HepG2 (cell line): Measurements from ENCODE around the gene GRIA2. TPM values are rescaled to one million over a fixed set of nuclear protein-coding genes. Genes with fewer than 3 reads are reported as not detected.
A peak's percentile ranks its signal among the peaks of the same experiment; 100 is the strongest.

Source experiments
- AKAP8 ChIP-seq: sonication (generic); formaldehyde crosslinking; IDR thresholded peaks from 2 replicates; pipeline ENCODE4 v1.5.1; 2020; ENCODE audit warnings: mild to moderate bottlenecking, missing genetic modification reagents
- ATAD3A ChIP-seq: sonication (generic); formaldehyde crosslinking; IDR thresholded peaks from 2 replicates; pipeline ENCODE4 v1.4.0; 2020; ENCODE audit warnings: missing genetic modification reagents
- BHLHE40 ChIP-seq: IDR thresholded peaks from 2 replicates; pipeline ENCODE4 v1.6.1; 2011; ENCODE audit warnings: low read length, improper control_type of control experiment
- FOXC1 ChIP-seq: sonication (generic); formaldehyde crosslinking; IDR thresholded peaks from 2 replicates; pipeline ENCODE4 v1.8.0; 2022; ENCODE audit warnings: mild to moderate bottlenecking, missing genetic modification reagents, borderline replicate concordance
- KDM4B ChIP-seq: sonication (generic); formaldehyde crosslinking; IDR thresholded peaks from 2 replicates; pipeline ENCODE4 v1.4.0; 2020; ENCODE audit warnings: missing genetic modification reagents
- SRY ChIP-seq: sonication (generic); formaldehyde crosslinking; IDR thresholded peaks from 2 replicates; pipeline ENCODE4 v1.8.0; 2022; ENCODE audit warnings: mild to moderate bottlenecking, missing genetic modification reagents
- TARDBP ChIP-seq: sonication (generic); formaldehyde crosslinking; IDR thresholded peaks from 2 replicates; pipeline ENCODE4 v1.8.0; 2022; ENCODE audit warnings: mild to moderate bottlenecking, missing genetic modification reagents
- TOPORS ChIP-seq: sonication (generic); formaldehyde crosslinking; IDR thresholded peaks from 2 replicates; pipeline ENCODE4 v1.8.0; 2023; ENCODE audit warnings: mild to moderate bottlenecking, missing genetic modification reagents
- ZNF24 ChIP-seq: fragments of 450-650 bp; IDR thresholded peaks from 2 replicates; pipeline ENCODE4 v1.6.1; 2017; ENCODE audit warnings: antibody characterized with exemption, mild to moderate bottlenecking
- ZNF292 ChIP-seq: sonication (generic); formaldehyde crosslinking; IDR thresholded peaks from 2 replicates; pipeline ENCODE4 v1.8.1; 2022; ENCODE audit warnings: mild to moderate bottlenecking, low read depth, missing genetic modification reagents, borderline replicate concordance
- ZNF7 ChIP-seq: IDR thresholded peaks from 2 replicates; pipeline ENCODE4 v1.6.1; 2016; ENCODE audit warnings: missing biosample characterization, missing genetic modification reagents
- ZNF768 ChIP-seq: sonication (generic); formaldehyde crosslinking; IDR thresholded peaks from 2 replicates; pipeline ENCODE4 v1.4.0; 2020; ENCODE audit warnings: missing genetic modification reagents
- ZNF782 ChIP-seq: sonication (generic); formaldehyde crosslinking; IDR thresholded peaks from 2 replicates; pipeline ENCODE4 v1.4.0; 2020; ENCODE audit warnings: missing genetic modification reagents, mild to moderate bottlenecking, borderline replicate concordance
- ZNF788 ChIP-seq: sonication (generic); formaldehyde crosslinking; IDR thresholded peaks from 2 replicates; pipeline ENCODE4 v1.5.0; 2020; ENCODE audit warnings: mild to moderate bottlenecking, missing genetic modification reagents, borderline replicate concordance
- ZNF839 ChIP-seq: sonication (generic); formaldehyde crosslinking; IDR thresholded peaks from 2 replicates; pipeline ENCODE4 v1.4.0; 2020; ENCODE audit warnings: missing genetic modification reagents, mild to moderate bottlenecking, borderline replicate concordance
- ZSCAN9 ChIP-seq: IDR thresholded peaks from 2 replicates; pipeline ENCODE4 v1.6.1; 2016; ENCODE audit warnings: borderline replicate concordance
- polyA plus RNA-seq, 8 experiments: library from polyadenylated mRNA; depleted of rRNA in 3 of 8; stranded (reverse) in 7 of 8; unstranded in 1 of 8; fragments of >200 nt; fragmentation: Illumina TruSeq in 4 of 8; extraction: Trizol in 4 of 8; gene quantifications; 2 replicates each; pipeline versions ENCODE4 v1.2.1 to v1.2.3, GENCODE V29; 2011 to 2016; ENCODE audit warnings: low read depth in 4 of 8, missing spikeins in 1 of 8, mixed read lengths in 1 of 8; ENCODE audit not compliant: insufficient read depth in 1 of 8
- total RNA-seq, 5 experiments: library from RNA; depleted of rRNA; stranded (reverse); fragments of >200 nt; fragmentation: Illumina TruSeq; extraction: Trizol; gene quantifications; 2 replicates each; pipeline ENCODE4 v1.2.3, GENCODE V29; 2016; ENCODE audit warnings: low read depth in 1 of 5
- TF ChIP-seq, protein P1 (sequence below): sonication (generic); formaldehyde crosslinking; IDR thresholded peaks from 2 replicates; pipeline ENCODE4 v1.9.0; 2021; ENCODE audit warnings: mild to moderate bottlenecking, missing genetic modification reagents
- TF ChIP-seq, protein P2 (sequence below): sonication (generic); formaldehyde crosslinking; IDR thresholded peaks from 2 replicates; pipeline ENCODE4 v1.5.0; 2020; ENCODE audit warnings: missing genetic modification reagents, mild to moderate bottlenecking, borderline replicate concordance
- TF ChIP-seq, protein P3 (sequence below): sonication (generic); formaldehyde crosslinking; IDR thresholded peaks from 2 replicates; pipeline ENCODE4 v1.8.1; 2023; ENCODE audit warnings: mild to moderate bottlenecking, inconsistent platforms, moderate library complexity, missing genetic modification reagents, borderline replicate concordance
- TF ChIP-seq, protein P4 (sequence below): sonication (generic); formaldehyde crosslinking; IDR thresholded peaks from 2 replicates; pipeline ENCODE4 v1.4.0; 2020; ENCODE audit warnings: mild to moderate bottlenecking, missing genetic modification reagents
- TF ChIP-seq, protein P5 (sequence below): sonication (generic); formaldehyde crosslinking; IDR thresholded peaks from 2 replicates; pipeline ENCODE4 v1.4.0; 2020; ENCODE audit warnings: missing genetic modification reagents, borderline replicate concordance

The GRIA2 gene
- total and polyA plus RNA-seq, 2 of the 13 experiments (the other 11 are each of a cell fraction or from before 2014, with no cell fraction given): not detected

DNA sequence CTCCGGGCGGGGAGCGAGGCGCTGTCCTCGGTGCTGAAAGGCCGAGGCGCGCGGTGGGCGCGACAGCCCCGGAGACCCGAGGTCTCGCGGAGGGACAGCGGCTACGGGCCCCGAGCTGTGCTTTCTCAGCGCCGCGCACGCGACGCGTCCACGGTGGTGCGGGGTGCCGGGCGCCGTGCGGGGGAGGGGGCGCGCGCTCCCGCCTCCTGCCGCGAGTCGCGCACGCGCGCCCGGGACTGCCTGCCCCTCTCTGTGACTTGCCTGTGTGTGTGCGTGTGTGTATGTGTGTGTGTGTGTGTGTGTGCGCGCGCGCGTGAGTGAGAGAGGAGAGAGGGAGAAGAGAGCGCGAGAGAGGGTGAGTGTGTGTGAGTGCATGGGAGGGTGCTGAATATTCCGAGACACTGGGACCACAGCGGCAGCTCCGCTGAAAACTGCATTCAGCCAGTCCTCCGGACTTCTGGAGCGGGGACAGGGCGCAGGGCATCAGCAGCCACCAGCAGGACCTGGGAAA is at the start of gene GRIA2 (continued):
- TF ChIP-seq SRY (CRISPR knock-in tag) (peak; percentile 90; the same call in 1 of the 2 replicates), ZSCAN9 (peak; percentile 87; the same call in 1 of the 2 replicates), AKAP8 (CRISPR knock-in tag) (no peak), ZNF768 (CRISPR knock-in tag) (peak; percentile 47; the same call in 1 of the 2 replicates), ATAD3A (CRISPR knock-in tag) (peak; percentile 49; the same call in 1 of the 2 replicates), FOXC1 (CRISPR knock-in tag) (0 out of 2 replicates have a peak, but pooled peaks have one; percentile 27), ZNF7 (CRISPR knock-in tag) (no peak), ZNF292 (no peak), ZNF782 (no peak), KDM4B (CRISPR knock-in tag) (peak; percentile 68; the same call in 1 of the 2 replicates), BHLHE40 (no peak), TARDBP (CRISPR knock-in tag) (0 out of 2 replicates have a peak, but pooled peaks have one; percentile 17), ZNF24 (no peak), TOPORS (CRISPR knock-in tag) (0 out of 2 replicates have a peak, but pooled peaks have one; percentile 49), ZNF788 (CRISPR knock-in tag) (peak; percentile 35; the same call in 1 of the 2 replicates), ZNF839 (CRISPR knock-in tag) (no peak)
- TF ChIP-seq, protein P1, sequence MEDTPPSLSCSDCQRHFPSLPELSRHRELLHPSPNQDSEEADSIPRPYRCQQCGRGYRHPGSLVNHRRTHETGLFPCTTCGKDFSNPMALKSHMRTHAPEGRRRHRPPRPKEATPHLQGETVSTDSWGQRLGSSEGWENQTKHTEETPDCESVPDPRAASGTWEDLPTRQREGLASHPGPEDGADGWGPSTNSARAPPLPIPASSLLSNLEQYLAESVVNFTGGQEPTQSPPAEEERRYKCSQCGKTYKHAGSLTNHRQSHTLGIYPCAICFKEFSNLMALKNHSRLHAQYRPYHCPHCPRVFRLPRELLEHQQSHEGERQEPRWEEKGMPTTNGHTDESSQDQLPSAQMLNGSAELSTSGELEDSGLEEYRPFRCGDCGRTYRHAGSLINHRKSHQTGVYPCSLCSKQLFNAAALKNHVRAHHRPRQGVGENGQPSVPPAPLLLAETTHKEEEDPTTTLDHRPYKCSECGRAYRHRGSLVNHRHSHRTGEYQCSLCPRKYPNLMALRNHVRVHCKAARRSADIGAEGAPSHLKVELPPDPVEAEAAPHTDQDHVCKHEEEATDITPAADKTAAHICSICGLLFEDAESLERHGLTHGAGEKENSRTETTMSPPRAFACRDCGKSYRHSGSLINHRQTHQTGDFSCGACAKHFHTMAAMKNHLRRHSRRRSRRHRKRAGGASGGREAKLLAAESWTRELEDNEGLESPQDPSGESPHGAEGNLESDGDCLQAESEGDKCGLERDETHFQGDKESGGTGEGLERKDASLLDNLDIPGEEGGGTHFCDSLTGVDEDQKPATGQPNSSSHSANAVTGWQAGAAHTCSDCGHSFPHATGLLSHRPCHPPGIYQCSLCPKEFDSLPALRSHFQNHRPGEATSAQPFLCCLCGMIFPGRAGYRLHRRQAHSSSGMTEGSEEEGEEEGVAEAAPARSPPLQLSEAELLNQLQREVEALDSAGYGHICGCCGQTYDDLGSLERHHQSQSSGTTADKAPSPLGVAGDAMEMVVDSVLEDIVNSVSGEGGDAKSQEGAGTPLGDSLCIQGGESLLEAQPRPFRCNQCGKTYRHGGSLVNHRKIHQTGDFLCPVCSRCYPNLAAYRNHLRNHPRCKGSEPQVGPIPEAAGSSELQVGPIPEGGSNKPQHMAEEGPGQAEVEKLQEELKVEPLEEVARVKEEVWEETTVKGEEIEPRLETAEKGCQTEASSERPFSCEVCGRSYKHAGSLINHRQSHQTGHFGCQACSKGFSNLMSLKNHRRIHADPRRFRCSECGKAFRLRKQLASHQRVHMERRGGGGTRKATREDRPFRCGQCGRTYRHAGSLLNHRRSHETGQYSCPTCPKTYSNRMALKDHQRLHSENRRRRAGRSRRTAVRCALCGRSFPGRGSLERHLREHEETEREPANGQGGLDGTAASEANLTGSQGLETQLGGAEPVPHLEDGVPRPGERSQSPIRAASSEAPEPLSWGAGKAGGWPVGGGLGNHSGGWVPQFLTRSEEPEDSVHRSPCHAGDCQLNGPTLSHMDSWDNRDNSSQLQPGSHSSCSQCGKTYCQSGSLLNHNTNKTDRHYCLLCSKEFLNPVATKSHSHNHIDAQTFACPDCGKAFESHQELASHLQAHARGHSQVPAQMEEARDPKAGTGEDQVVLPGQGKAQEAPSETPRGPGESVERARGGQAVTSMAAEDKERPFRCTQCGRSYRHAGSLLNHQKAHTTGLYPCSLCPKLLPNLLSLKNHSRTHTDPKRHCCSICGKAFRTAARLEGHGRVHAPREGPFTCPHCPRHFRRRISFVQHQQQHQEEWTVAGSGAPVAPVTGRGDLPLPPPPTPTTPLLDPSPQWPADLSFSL: no peak
- TF ChIP-seq, protein P2, sequence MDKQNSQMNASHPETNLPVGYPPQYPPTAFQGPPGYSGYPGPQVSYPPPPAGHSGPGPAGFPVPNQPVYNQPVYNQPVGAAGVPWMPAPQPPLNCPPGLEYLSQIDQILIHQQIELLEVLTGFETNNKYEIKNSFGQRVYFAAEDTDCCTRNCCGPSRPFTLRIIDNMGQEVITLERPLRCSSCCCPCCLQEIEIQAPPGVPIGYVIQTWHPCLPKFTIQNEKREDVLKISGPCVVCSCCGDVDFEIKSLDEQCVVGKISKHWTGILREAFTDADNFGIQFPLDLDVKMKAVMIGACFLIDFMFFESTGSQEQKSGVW (CRISPR knock-in tag): no peak
- TF ChIP-seq, protein P3, sequence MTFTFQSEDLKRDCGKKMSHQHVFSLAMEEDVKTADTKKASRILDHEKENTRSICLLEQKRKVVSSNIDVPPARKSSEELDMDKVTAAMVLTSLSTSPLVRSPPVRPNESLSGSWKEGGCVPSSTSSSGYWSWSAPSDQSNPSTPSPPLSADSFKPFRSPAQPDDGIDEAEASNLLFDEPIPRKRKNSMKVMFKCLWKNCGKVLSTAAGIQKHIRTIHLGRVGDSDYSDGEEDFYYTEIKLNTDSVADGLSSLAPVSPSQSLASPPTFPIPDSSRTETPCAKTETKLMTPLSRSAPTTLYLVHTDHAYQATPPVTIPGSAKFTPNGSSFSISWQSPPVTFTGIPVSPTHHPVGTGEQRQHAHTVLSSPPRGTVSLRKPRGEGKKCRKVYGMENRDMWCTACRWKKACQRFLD (CRISPR knock-in tag): no peak
- TF ChIP-seq, protein P4, sequence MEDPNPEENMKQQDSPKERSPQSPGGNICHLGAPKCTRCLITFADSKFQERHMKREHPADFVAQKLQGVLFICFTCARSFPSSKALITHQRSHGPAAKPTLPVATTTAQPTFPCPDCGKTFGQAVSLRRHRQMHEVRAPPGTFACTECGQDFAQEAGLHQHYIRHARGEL (CRISPR knock-in tag): no peak
- TF ChIP-seq, protein P5, sequence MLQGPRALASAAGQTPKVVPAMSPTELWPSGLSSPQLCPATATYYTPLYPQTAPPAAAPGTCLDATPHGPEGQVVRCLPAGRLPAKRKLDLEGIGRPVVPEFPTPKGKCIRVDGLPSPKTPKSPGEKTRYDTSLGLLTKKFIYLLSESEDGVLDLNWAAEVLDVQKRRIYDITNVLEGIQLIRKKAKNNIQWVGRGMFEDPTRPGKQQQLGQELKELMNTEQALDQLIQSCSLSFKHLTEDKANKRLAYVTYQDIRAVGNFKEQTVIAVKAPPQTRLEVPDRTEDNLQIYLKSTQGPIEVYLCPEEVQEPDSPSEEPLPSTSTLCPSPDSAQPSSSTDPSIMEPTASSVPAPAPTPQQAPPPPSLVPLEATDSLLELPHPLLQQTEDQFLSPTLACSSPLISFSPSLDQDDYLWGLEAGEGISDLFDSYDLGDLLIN (CRISPR knock-in tag): no peak
